A673 (cell line): Measurements from ENCODE around the gene B4GALT3. TPM values are rescaled to one million over a fixed set of nuclear protein-coding genes. Genes with fewer than 3 reads are reported as not detected.

Experiments used
- BruUV-seq: library from RNA; stranded (reverse); fragments of 400-500 nt; replicated peaks from 2 replicates; lab custom pipeline; 2021; lab: Mats Ljungman, UMichigan
- CTCF ChIA-PET: fragments of 300-600 bp; sonication (Branson Sonifier 250); formaldehyde crosslinking; loops from one replicate; lab custom pipeline; 2022; ENCODE audit warnings: antibody characterized with exemption; lab: Charles Lee
- POLR2A ChIA-PET: fragments of 300-600 bp; sonication (Branson Sonifier 250); formaldehyde crosslinking; loops from one replicate; lab custom pipeline; 2022; ENCODE audit warnings: antibody characterized with exemption; ENCODE audit not compliant: low non-redundant PET; lab: Charles Lee
- DNase-seq: peaks from one replicate; pipeline ENCODE4 v3.0.0-alpha.2; 2015; ENCODE audit warnings: low spot score
- H3K27ac ChIP-seq: fragments of 200-600 bp; sonication (generic); 2 replicates; pipeline ENCODE4 v1.5.1; 2016; ENCODE audit warnings: mixed run types, low read depth, mild to moderate bottlenecking, mixed read lengths, antibody characterized with exemption, low read length; ENCODE audit not compliant: poor library complexity, severe bottlenecking
- H3K27me3 ChIP-seq: fragments of 200-600 bp; sonication (generic); replicated peaks from 2 replicates; pipeline ENCODE4 v1.6.1; 2017; ENCODE audit warnings: mixed run types, low read depth, mild to moderate bottlenecking, mixed read lengths, antibody characterized with exemption, low read length; ENCODE audit not compliant: insufficient read depth, poor library complexity
- H3K36me3 ChIP-seq: fragments of 200-600 bp; sonication (generic); 2 replicates; pipeline ENCODE4 v1.6.1; 2016; ENCODE audit warnings: mixed run types, mild to moderate bottlenecking, mixed read lengths, antibody characterized with exemption, low read length; ENCODE audit not compliant: insufficient read depth, poor library complexity, severe bottlenecking
- H3K4me1 ChIP-seq: fragments of 200-600 bp; sonication (generic); 2 replicates; pipeline ENCODE4 v1.6.1; 2017; ENCODE audit warnings: mixed run types, mild to moderate bottlenecking, mixed read lengths, antibody characterized with exemption, low read length; ENCODE audit not compliant: insufficient read depth, poor library complexity, severe bottlenecking
- H3K4me3 ChIP-seq: fragments of 200-600 bp; sonication (generic); 2 replicates; pipeline ENCODE4 v1.5.1; 2016; ENCODE audit warnings: low read depth, mixed run types, mild to moderate bottlenecking, mixed read lengths, low read length; ENCODE audit not compliant: poor library complexity, severe bottlenecking
- H3K9me3 ChIP-seq: fragments of 200-600 bp; sonication (generic); 2 replicates; pipeline ENCODE4 v1.6.1; 2016; ENCODE audit warnings: mixed run types, low read depth, mild to moderate bottlenecking, mixed read lengths, antibody characterized with exemption, low read length; ENCODE audit not compliant: poor library complexity, severe bottlenecking
- EZH2 ChIP-seq: fragments of 200-600 bp; sonication (generic); IDR thresholded peaks from 2 replicates; pipeline ENCODE4 v1.6.1; 2017; ENCODE audit warnings: borderline replicate concordance, low read depth, mild to moderate bottlenecking, mixed read lengths, antibody characterized with exemption, low read length; ENCODE audit not compliant: poor library complexity, severe bottlenecking
- intact Hi-C: fragments of 100-400 bp; cut with micrococcal nuclease; formaldehyde crosslinking; loops from one replicate; pipeline ENCODE4 v1.10.0; 2022; ENCODE audit not compliant: unreplicated experiment
- total RNA-seq: library from RNA; stranded (reverse); gene quantifications from 2 replicates; pipeline ENCODE4 v1.2.3, GENCODE V29; 2021
- TF ChIP-seq, protein P1 (sequence below): fragments of 300-800, 200-600 bp; sonication (generic); conservative IDR thresholded peaks from 2 replicates; pipeline ENCODE4 v1.5.1; 2017; ENCODE audit warnings: low read depth, mild to moderate bottlenecking, antibody characterized with exemption, low read length, moderate library complexity, mixed read lengths

B4GALT3 gene
- total RNA-seq, 1 experiment from 2014 or later = 55.1 TPM

DNA sequence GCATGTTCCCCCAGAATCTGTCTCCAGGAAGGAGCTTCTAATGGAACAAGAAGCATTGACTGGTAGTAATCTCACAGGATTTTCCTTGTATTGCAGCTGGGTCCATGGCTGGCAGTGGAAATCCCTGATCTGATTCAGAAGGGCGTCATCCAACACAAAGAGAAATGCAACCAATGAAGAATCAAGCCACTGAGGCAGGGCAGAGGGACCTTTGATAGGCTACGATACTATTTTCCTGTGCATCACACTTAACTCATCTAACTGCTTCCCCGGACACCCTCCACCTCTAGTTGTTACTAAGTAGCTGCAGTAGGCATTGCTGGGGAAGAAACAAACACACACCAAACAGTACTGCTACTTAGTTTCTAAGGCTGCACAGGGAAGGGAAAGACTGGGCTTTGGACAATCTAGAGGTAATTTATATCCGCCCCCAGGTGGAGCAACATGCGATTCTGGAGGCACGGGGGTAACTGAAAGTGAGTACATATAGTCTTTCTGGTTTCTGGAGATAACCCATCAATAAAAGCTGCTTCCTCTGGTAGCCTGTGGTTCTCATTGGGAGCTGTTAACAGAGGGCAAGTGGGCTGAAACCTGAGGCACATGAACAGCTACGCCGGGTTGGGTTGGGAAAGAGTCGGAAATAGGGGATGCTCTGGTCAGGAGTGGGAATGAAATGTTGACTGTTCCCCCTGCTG is 18.8 kb downstream of the B4GALT3 start:
- POLR2A ChIA-PET = no interaction called here
- H3K36me3 ChIP-seq = peaks cover 28% of the 10 kb centered on the region
- H3K27me3 ChIP-seq = no peaks in the 10 kb centered on the region
- DNase-seq = no peak
- H3K4me3 ChIP-seq = peak overlapping the region; percentile 82
- TF ChIP-seq, protein P1, sequence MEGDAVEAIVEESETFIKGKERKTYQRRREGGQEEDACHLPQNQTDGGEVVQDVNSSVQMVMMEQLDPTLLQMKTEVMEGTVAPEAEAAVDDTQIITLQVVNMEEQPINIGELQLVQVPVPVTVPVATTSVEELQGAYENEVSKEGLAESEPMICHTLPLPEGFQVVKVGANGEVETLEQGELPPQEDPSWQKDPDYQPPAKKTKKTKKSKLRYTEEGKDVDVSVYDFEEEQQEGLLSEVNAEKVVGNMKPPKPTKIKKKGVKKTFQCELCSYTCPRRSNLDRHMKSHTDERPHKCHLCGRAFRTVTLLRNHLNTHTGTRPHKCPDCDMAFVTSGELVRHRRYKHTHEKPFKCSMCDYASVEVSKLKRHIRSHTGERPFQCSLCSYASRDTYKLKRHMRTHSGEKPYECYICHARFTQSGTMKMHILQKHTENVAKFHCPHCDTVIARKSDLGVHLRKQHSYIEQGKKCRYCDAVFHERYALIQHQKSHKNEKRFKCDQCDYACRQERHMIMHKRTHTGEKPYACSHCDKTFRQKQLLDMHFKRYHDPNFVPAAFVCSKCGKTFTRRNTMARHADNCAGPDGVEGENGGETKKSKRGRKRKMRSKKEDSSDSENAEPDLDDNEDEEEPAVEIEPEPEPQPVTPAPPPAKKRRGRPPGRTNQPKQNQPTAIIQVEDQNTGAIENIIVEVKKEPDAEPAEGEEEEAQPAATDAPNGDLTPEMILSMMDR = no peak
- TF ChIP-seq EZH2 = no peak
- no peaks in the 10 kb centered on the region for H3K9me3 ChIP-seq
- intact Hi-C loops = no loop called here
- CTCF ChIA-PET = no interaction called here
- H3K27ac ChIP-seq = peak overlapping the region; percentile 92
- H3K4me1 ChIP-seq = peaks cover 5% of the 10 kb centered on the region
- BruUV-seq = no TSS peak

DNA sequence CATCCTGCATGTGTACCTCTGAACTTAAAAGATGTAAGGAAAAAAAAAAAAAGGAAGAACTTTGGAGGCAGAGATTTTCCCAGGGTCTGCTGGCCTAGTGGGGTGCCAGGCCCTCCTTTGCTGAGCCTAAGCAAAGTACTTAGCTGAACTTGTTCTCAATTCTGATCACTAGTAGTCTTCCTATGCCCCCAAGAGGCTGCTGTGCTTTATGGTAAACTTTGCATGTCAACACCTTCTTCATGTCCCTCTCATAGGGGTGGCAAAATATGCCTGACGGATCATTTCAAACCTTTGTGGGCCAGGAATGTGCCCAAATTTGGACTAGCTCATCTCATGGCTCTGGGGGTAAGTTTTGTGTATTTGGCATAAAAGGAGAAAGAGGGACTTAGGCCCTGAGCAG is 19.4 kb downstream of the B4GALT3 start:
- Histone ChIP-seq H3K36me3 (peaks cover 22% of the 10 kb centered on the region), H3K27me3 (no peaks in the 10 kb centered on the region), H3K9me3 (no peaks in the 10 kb centered on the region), H3K4me1 (peaks cover 8% of the 10 kb centered on the region), H3K27ac (no peak overlapping the region), H3K4me3 (no peak overlapping the region)
- ChIA-PET POLR2A (interaction anchor here (0.6 kb wide), 1 partner anchor 68 kb away, joined by 3 read pairs; the partner anchor contains the start of gene TOMM40L), CTCF (no interaction called here)
- no peak for TF ChIP-seq EZH2
- TF ChIP-seq, protein P1 = no peak
- intact Hi-C loops = no loop called here
- DNase-seq = no peak
- BruUV-seq = no TSS peak

DNA sequence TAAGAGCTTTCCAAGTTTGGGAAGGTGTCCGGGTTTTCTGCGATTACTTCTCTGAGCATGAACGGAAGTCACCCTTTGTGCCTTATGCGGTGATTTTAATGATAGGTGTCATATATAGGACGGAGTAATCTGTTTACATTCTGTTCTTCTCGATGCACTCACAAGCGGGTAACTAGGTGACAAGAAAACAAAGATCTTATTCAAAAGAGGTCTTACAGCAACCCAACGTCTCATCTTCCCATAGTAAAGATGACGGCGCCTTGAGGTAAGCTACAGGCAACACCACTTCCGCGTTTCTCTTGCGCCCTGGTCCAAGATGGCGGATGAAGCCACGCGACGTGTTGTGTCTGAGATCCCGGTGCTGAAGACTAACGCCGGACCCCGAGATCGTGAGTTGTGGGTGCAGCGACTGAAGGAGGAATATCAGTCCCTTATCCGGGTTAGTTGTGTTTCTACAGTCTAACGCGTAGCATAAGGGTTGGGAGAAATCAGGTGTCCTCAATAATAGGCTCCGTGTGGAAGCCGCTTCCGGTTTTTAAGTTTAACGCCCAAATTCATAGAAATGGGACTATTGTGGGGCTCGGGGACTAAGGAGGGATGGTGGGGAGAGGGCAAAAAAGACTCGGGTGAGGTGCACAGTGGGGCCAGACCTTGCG is 23.5 kb downstream of the B4GALT3 start, which contains the start of gene UFC1:
TSS of gene UFC1 (plus strand) at position 297 of the 656 bp plus-strand sequence. CDS start at position 317, 20 bp downstream.
- CTCF ChIA-PET = interaction anchor here (0.6 kb wide), 1 partner anchor 163 kb away, joined by 8 read pairs; no protein-coding TSS in a partner anchor
- TSS peak; percentile 99 for BruUV-seq
- peak; percentile 95 for DNase-seq
- Histone ChIP-seq H3K9me3 (no peaks in the 10 kb centered on the region), H3K27me3 (no peaks in the 10 kb centered on the region), H3K36me3 (no peaks in the 10 kb centered on the region), H3K4me3 (peak within 1 kb of the TSS; percentile 56), H3K4me1 (peaks cover 5% of the 10 kb centered on the region), H3K27ac (peak within 1 kb of the TSS; percentile 95)
- POLR2A ChIA-PET = no interaction called here
- TF ChIP-seq, protein P1 = no peak
- TF ChIP-seq EZH2 = no peak
- intact Hi-C loops = loop anchor here (2.0 kb wide), 1 partner anchor 21 kb away; the partner anchor contains the start of gene DEDD
